ENCODE data around the gene GPC1. TPM values are rescaled to one million over a fixed set of nuclear protein-coding genes. Genes with fewer than 3 reads are reported as not detected.

The GPC1 gene
- total RNA-seq, 1 donor from 2014 or later: 252 TPM

DNA sequence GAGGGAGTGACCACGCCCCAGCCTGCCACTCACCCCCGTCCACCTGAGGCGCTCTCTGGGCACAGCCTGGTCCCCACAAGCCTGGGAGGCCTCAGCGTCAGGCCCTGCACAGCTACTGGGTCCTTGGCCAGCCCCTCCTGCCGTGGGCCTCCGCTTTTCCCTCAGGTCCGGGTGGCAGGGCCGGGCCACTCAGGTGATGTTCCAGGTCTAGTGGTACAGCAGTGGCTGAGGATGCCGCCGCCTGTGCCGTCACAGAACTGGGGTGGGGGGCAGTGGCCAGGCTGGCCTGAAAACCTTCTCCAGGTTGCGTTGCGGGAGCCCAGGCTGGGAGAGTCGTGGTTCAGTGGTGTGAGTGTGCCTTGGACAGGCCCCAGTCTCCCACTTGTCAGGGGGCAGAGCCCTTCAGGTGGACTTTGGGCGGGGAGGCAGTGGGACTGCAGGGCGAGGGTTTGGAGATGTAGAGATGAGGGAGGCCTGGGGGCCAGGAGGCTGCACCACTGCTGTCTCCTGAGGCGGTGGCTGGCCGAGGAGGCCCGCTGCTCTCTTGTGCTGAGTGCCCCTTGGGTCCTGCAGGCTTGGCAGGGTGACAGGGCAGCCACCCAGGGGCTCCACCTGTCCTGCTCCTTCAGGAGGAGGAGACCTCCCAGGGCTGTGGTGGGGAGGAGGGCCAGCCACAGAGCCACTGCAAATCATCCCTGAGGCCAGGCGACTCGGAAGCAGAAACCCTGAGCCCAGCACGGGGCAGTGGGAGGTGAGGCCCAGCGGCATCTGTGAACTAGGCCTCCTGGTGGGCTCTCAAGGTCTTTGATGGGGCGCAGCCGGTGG, 7.6 kb downstream of the GPC1 start:
- Histone ChIP-seq H3K4me1 (ENCODE audit: insufficient read depth, low read length) (peaks cover 8% of the 10 kb centered on the region), H3K36me3 (ENCODE audit: insufficient read depth, low read length) (no peaks in the 10 kb centered on the region), H3K4me3 (ENCODE audit: insufficient read depth, low read depth, low read length) (no peak overlapping the region), H3K4me2 (ENCODE audit: low read length) (no peak overlapping the region), H3K27me3 (ENCODE audit: insufficient read depth, low read length) (no peaks in the 10 kb centered on the region), H3K9me3 (ENCODE audit: insufficient read depth, low read depth, low read length) (no peaks in the 10 kb centered on the region), H2AFZ (ENCODE audit: low read depth, low read length) (no peak overlapping the region), H4K20me1 (ENCODE audit: insufficient read depth, low read length) (peaks cover 98% of the 10 kb centered on the region), H3K79me2 (ENCODE audit: insufficient read depth, low read length) (peaks cover 100% of the 10 kb centered on the region), H3K9ac (ENCODE audit: low read length) (no peak overlapping the region), H3K27ac (ENCODE audit: low read depth, low read length) (no peak overlapping the region)
- Mint-ChIP-seq H3K4me3 (ENCODE audit: unreplicated experiment) (no peak overlapping the region), H3K9me3 (ENCODE audit: unreplicated experiment) (no peaks in the 10 kb centered on the region), H3K27ac (ENCODE audit: unreplicated experiment) (peak overlapping the region; percentile 66), H3K4me1 (ENCODE audit: low read depth, unreplicated experiment) (peaks cover 2% of the 10 kb centered on the region), H3K36me3 (ENCODE audit: low read depth, unreplicated experiment) (no peaks in the 10 kb centered on the region), H3K27me3 (ENCODE audit: low read depth, unreplicated experiment) (no peaks in the 10 kb centered on the region)
- TF ChIP-seq EZH2 (IDR thresholded peaks at IDR 0.05; ENCODE audit: insufficient read depth, low read length) (no peak), CTCF (IDR thresholded peaks at IDR 0.05; ENCODE audit: insufficient read depth, low read depth, low read length) (no peak)
- DNase-seq (ENCODE audit: low read depth): no peak
- FAIRE-seq: no peak

DNA sequence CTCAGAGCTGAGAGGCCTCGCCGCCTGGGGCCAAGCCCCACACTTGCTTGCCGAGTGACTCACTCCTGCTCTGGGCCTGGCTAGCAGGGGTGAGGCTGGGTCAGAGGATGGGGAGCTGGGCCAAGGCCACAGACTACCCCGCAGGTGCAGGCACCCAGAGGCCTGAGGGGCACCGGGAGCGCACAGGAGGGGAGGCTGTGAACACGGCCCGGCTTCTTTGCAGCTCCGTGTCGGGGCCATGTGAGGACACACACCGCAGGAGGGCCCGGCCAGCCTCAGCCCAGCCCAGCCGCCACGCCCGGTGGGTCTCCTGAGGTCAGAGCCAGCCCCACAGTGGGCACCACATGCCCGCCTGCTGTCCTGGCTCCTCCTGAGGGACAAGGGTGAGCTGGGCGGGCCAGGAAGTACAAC, 8.4 kb downstream of the GPC1 start:
- Histone ChIP-seq H3K9ac (ENCODE audit: low read length) (no peak overlapping the region), H3K4me1 (ENCODE audit: insufficient read depth, low read length) (peaks cover 7% of the 10 kb centered on the region), H3K4me3 (ENCODE audit: insufficient read depth, low read depth, low read length) (no peak overlapping the region), H2AFZ (ENCODE audit: low read depth, low read length) (no peak overlapping the region), H3K27ac (ENCODE audit: low read depth, low read length) (no peak overlapping the region), H3K79me2 (ENCODE audit: insufficient read depth, low read length) (peaks cover 100% of the 10 kb centered on the region), H3K4me2 (ENCODE audit: low read length) (no peak overlapping the region), H3K36me3 (ENCODE audit: insufficient read depth, low read length) (no peaks in the 10 kb centered on the region), H4K20me1 (ENCODE audit: insufficient read depth, low read length) (peaks cover 98% of the 10 kb centered on the region), H3K9me3 (ENCODE audit: insufficient read depth, low read depth, low read length) (no peaks in the 10 kb centered on the region), H3K27me3 (ENCODE audit: insufficient read depth, low read length) (no peaks in the 10 kb centered on the region)
- Mint-ChIP-seq H3K27me3 (ENCODE audit: low read depth, unreplicated experiment) (no peaks in the 10 kb centered on the region), H3K4me1 (ENCODE audit: low read depth, unreplicated experiment) (no peaks in the 10 kb centered on the region), H3K36me3 (ENCODE audit: low read depth, unreplicated experiment) (no peaks in the 10 kb centered on the region), H3K4me3 (ENCODE audit: unreplicated experiment) (no peak overlapping the region), H3K27ac (ENCODE audit: unreplicated experiment) (no peak overlapping the region), H3K9me3 (ENCODE audit: unreplicated experiment) (no peaks in the 10 kb centered on the region)
- DNase-seq (ENCODE audit: low read depth) (no peak), FAIRE-seq (no peak)
- TF ChIP-seq EZH2 (IDR thresholded peaks at IDR 0.05; ENCODE audit: insufficient read depth, low read length) (no peak), CTCF (IDR thresholded peaks at IDR 0.05; ENCODE audit: insufficient read depth, low read depth, low read length) (no peak)

- H3K27me3 ChIP-seq (ENCODE audit: insufficient read depth, low read length): no peaks in the 10 kb centered on the region
- H2AFZ ChIP-seq (ENCODE audit: low read depth, low read length): no peak overlapping the region
- H3K79me2 ChIP-seq (ENCODE audit: insufficient read depth, low read length): peaks cover 99% of the 10 kb centered on the region
- H3K9me3 ChIP-seq (ENCODE audit: insufficient read depth, low read depth, low read length): no peaks in the 10 kb centered on the region
- no peaks in the 10 kb centered on the region for H3K27me3 Mint-ChIP-seq (ENCODE audit: low read depth, unreplicated experiment)
- no peak overlapping the region for H3K9ac ChIP-seq (ENCODE audit: low read length)
- no peaks in the 10 kb centered on the region for H3K9me3 Mint-ChIP-seq (ENCODE audit: unreplicated experiment)
- peak overlapping the region; percentile 12 for H3K27ac Mint-ChIP-seq (ENCODE audit: unreplicated experiment)
- FAIRE-seq: no peak
- no peak overlapping the region for H3K4me2 ChIP-seq (ENCODE audit: low read length)
- no peak overlapping the region for H3K27ac ChIP-seq (ENCODE audit: low read depth, low read length)
- no peak overlapping the region for H3K4me3 ChIP-seq (ENCODE audit: insufficient read depth, low read depth, low read length)
- H3K36me3 Mint-ChIP-seq (ENCODE audit: low read depth, unreplicated experiment): no peaks in the 10 kb centered on the region
- peaks cover under 1% of the 10 kb centered on the region for H3K4me1 Mint-ChIP-seq (ENCODE audit: low read depth, unreplicated experiment)
- no peaks in the 10 kb centered on the region for H3K36me3 ChIP-seq (ENCODE audit: insufficient read depth, low read length)
- no peak overlapping the region for H3K4me3 Mint-ChIP-seq (ENCODE audit: unreplicated experiment)
- peaks cover 98% of the 10 kb centered on the region for H4K20me1 ChIP-seq (ENCODE audit: insufficient read depth, low read length)
- TF ChIP-seq CTCF (IDR thresholded peaks at IDR 0.05; ENCODE audit: insufficient read depth, low read depth, low read length) (no peak), EZH2 (IDR thresholded peaks at IDR 0.05; ENCODE audit: insufficient read depth, low read length) (no peak)
- H3K4me1 ChIP-seq (ENCODE audit: insufficient read depth, low read length): peaks cover 8% of the 10 kb centered on the region
- DNase-seq (ENCODE audit: low read depth): no peak
Measured at GRCh38 chr2:240444464-240444863, 9.0 kb downstream of the GPC1 start.

Measured in astrocyte (in vitro differentiated cells and primary cell).